ENCODE data around the gene WASHC1. TPM values are rescaled to one million over a fixed set of nuclear protein-coding genes. Genes with fewer than 3 reads are reported as not detected.
"Not testable (repeated sequence)": the region's sequence is repeated elsewhere in the genome, so short reads cannot be mapped to it uniquely, and the experiment has no call there.

The WASHC1 gene
- total RNA-seq, 1 experiment from 2014 or later = 7.9 TPM

GRCh38 chr9:32308-32707, 3.1 kb upstream of the WASHC1 start:
- in situ Hi-C loops (cut with HindIII; ENCODE audit: low pct_unique_long_range_greater_than_20kb, low sequenced_read_pairs); DNase-seq (ENCODE audit: low read depth): not testable (repeated sequence)

DNA sequence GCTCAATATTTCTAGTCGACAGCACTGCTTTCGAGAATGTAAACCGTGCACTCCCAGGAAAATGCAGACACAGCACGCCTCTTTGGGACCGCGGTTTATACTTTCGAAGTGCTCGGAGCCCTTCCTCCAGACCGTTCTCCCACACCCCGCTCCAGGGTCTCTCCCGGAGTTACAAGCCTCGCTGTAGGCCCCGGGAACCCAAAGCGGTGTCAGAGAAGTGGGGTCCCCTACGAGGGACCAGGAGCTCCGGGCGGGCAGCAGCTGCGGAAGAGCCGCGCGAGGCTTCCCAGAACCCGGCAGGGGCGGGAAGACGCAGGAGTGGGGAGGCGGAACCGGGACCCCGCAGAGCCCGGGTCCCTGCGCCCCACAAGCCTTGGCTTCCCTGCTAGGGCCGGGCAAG, 481 bp downstream of the WASHC1 start:
- in situ Hi-C loops (cut with HindIII; ENCODE audit: low pct_unique_long_range_greater_than_20kb, low sequenced_read_pairs); DNase-seq (ENCODE audit: low read depth): not testable (repeated sequence)

- DNase-seq (ENCODE audit: low read depth); in situ Hi-C loops (cut with HindIII; ENCODE audit: low pct_unique_long_range_greater_than_20kb, low sequenced_read_pairs): not testable (repeated sequence)
Observed at GRCh38 chr9:21621-22020, 7.6 kb downstream of the WASHC1 start.

- DNase-seq (ENCODE audit: low read depth); in situ Hi-C loops (cut with HindIII; ENCODE audit: low pct_unique_long_range_greater_than_20kb, low sequenced_read_pairs): not testable (repeated sequence)
Observed at GRCh38 chr9:16875-17274, 12.4 kb downstream of the WASHC1 start.

GRCh38 chr9:14129-14809, 15.0 kb downstream of the WASHC1 start:
- in situ Hi-C loops (cut with HindIII; ENCODE audit: low pct_unique_long_range_greater_than_20kb, low sequenced_read_pairs); DNase-seq (ENCODE audit: low read depth): not testable (repeated sequence)

GRCh38 chr9:11206-11605, 18.1 kb downstream of the WASHC1 start:
- DNase-seq (ENCODE audit: low read depth); in situ Hi-C loops (cut with HindIII; ENCODE audit: low pct_unique_long_range_greater_than_20kb, low sequenced_read_pairs): not testable (repeated sequence)

DNA sequence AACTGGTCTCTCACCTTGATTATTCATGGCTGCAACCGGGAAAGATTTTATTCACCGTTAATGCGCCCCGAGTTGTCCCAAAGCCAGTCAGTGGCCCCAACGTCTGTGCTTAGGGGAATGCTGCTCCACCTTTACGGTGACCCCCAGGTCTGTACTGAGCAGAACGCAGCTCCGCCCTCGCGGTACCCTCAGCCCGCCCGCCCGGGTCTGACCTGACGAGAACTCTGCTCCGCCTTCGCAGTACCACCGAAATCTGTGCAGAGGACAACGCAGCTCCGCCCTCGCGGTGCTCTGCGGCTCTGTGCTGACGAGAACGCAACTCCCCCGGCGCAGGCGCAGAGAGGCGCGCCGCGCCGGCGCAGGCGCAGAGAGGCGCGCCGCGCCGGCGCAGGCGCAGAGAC, 18.6 kb downstream of the WASHC1 start:
- in situ Hi-C loops (cut with HindIII; ENCODE audit: low pct_unique_long_range_greater_than_20kb, low sequenced_read_pairs) = not testable (repeated sequence)
- peak; percentile 16 for DNase-seq (ENCODE audit: low read depth)

DNA sequence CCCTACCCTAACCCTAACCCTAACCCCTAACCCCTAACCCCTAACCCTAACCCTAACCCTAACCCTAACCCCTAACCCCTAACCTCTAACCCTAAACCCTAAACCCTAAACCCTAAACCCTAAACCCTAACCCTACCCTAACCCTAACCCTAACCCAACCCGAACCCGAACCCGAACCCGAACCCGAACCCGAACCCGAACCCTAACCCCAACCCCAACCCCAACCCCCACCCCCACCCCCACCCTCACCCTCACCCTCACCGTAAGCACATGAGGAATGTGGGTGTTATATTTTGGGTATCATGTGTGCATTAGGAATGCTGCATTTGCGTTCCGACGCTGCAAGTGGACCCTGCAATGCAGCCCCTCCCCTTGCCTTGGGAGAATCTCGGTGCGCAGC, 19.0 kb downstream of the WASHC1 start:
- peak; percentile 3 for DNase-seq (ENCODE audit: low read depth)
- in situ Hi-C loops (cut with HindIII; ENCODE audit: low pct_unique_long_range_greater_than_20kb, low sequenced_read_pairs) = not testable (repeated sequence)

Other genes starting within 250 kb of the WASHC1 start
- gene FOXD4, start 89.0 kb upstream of the WASHC1 start, total RNA-seq (2014; rRNA removed; shearing (Covaris generic); ENCODE audit: low replicate concordance) = not detected in 2 replicates
- gene ZNG1A, start 149.6 kb upstream of the WASHC1 start, total RNA-seq (2014; rRNA removed; shearing (Covaris generic); ENCODE audit: low replicate concordance) = 5.1 and 13.7 TPM in 2 replicates
- 5.6 and 5.9 TPM in 2 replicates for gene DOCK8, start 185.4 kb upstream of the WASHC1 start, total RNA-seq (2014; rRNA removed; shearing (Covaris generic); ENCODE audit: low replicate concordance)

Data from Caki2 (cell line).